NCI-H226 (cell line): ENCODE data around the gene CDR2L.
"Not testable (repeated sequence)": the region's sequence is repeated elsewhere in the genome, so short reads cannot be mapped to it uniquely, and the experiment has no call there.

Experiments used
- DNase-seq: peaks from one replicate; pipeline ENCODE4 v3.0.0-alpha.2; 2015

CDR2L gene

GRCh38 chr17:75045946-75046406 lies 58.5 kb downstream of the CDR2L start:
- DNase-seq, result not testable (repeated sequence)

DNA sequence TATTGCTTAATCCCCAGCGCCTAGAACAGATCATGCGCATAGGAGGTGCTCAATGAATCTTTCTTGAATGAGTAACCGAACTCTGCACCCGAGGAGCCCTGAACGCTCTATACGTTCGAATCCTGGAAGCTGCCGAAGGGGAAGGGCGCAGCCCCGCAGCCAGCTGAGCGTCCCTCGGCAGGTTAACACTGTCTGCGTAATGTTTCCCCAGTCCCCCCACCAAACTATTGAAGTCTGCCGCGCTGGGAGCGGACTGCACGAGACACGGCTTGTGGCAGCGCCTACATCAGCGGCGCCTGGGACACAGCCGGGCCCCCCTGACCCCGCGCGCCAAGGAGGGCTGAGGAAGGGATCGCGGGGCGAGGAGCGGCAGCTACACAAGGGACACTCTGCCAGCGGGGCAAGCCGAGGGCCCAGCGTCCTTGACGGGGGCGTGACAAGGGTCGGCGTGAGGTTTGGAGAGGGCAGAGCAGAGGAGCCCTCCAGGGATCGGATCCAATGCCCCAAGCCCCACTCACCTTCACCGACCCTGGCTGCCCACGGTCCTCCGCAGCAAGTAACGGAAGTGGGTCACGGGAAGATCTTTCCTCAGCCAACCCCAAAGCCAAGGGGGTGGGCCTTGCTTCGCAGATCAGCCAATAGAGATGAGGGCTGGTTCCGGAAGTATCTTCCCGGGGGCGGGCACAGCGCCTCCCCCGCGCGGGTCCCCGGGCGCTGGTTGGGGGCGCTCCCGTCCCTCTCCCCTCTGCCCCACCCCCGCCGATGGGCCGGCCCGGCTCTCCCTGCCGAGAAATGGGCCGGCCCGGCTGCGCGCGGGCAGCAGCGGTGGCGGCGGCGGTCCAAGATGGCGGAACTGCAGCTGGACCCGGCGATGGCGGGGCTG lies 59.2 kb downstream of the CDR2L start, which contains the start of the genes ATP5PD and KCTD2:
Gene ATP5PD (minus strand): TSS at position 563 of the 883 bp plus-strand sequence. CDS start 4,319 bp downstream, outside the sequence.
Gene KCTD2 (plus strand): TSS at position 819 of the 883 bp plus-strand sequence. CDS start 26 bp downstream, at position 845.
- DNase-seq, result peak; percentile 92

GRCh38 chr17:75047398-75048098 lies 60.1 kb downstream of the CDR2L start:
- no peak for DNase-seq

DNA sequence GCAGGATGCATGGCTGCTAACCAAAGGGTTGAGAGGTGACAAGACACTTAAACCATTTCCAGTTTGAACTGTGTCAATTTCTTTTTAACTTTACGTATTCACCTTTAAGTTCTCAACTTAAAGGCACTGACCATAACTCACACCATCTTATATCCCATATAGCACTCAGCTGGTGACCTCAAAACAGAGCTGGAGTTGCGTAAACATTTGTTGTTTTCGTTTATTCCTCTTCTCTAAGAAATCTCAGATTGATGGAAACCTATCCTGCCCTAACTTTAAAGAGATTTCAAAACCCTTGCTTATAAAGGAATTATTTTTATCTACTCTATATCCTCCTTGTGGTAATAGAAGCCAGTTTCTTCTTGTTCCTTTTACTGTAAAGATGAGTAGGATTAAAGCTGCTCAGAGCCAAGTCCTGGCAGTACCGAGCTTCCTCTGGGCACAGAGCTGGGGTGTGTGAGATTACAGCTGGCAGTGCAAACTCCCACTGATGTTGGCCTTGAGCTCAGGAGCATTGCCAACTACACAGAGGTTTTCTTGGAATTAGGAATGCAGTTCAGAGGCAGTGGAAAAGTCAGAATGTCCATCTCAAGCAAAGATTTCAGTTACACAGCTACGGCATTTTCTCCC lies 60.9 kb downstream of the CDR2L start:
- peak; percentile 45 for DNase-seq

DNA sequence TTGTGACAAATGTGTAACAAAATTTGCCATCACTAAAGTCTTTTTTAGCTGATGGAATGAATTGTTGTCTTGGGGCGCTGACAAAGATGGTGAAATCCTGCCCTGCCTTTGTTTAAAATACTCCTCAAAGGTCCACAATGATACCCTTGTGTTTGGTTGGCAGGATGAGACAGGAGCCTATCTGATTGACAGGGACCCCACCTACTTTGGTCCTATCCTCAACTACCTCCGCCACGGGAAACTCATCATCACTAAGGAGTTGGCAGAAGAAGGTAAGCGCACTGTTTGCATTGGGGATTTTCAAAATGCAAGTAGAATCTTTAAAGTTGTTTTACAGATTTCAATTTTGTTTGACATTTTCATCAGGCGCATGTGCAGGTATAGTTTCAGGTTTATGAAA lies 61.6 kb downstream of the CDR2L start:
- no peak for DNase-seq

- DNase-seq, result no peak
These were observed 62.3 kb downstream of the CDR2L start for GRCh38 chr17:75049706-75050105.

- no peak for DNase-seq
These were observed 64.5 kb downstream of the CDR2L start for GRCh38 chr17:75051941-75052340.
